Thyroid gland (tissue), 4 donors: ENCODE data around the gene AGPAT4.

Experiments
- CTCF ChIP-seq, 6 experiments: fragments of 200-600 bp in 3 of 6; fragments of 450-650 bp in 3 of 6; sonication (generic) in 3 of 6; IDR thresholded peaks; one replicate each; pipeline ENCODE4 v1.5.1; 2016 to 2019; ENCODE audit warnings: antibody characterized with exemption in 6 of 6, mild to moderate bottlenecking in 2 of 6, inconsistent platforms in 1 of 6, moderate library complexity in 1 of 6
- POLR2A ChIP-seq, 2 donors: fragments of 450-650 bp; IDR thresholded peaks; one replicate each; pipeline ENCODE4 v1.6.1; 2017; ENCODE audit warnings: antibody characterized with exemption in 2 of 2, mild to moderate bottlenecking in 2 of 2, moderate library complexity in 1 of 2

GRCh38 chr6:161192636-161193411, 81.0 kb downstream of the AGPAT4 start:
- TF ChIP-seq CTCF (IDR thresholded peaks at IDR 0.05) (no peak), POLR2A (IDR thresholded peaks at IDR 0.05) (no peak)
